ENCODE results near the gene ELMO1.

DNA sequence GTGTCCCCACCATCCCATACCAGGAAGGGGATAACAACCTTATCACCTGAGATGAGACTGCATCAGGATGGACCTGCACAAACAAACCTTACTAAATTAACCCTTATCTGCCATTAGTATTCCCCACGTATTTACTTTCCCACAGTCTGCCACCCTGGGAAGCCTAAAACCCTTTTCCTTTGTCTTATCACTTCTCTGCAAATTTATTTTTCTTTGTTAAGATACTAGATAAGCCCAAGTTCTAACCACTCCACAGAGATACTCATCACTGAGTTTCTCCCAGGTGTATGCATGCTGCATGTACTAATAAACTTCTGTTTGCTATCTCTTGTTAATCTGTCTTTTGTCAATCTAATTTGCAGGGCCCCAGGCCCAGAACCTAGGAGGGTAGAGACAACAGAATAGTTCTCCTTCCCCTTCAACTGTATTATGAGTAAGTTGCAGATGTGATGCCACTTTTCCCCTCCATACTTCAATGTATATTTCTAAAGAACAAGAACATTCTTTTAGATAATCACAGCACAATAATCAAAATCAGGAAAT, 66.0 kb downstream of the ELMO1 start:
- TF ChIP-seq ZNF660 (CRISPR knock-in tag; IDR thresholded peaks at IDR 0.05; ENCODE audit: borderline replicate concordance, low read depth), result no peak
- TF ChIP-seq SP5 (CRISPR knock-in tag; IDR thresholded peaks at IDR 0.05; ENCODE audit: borderline replicate concordance, low read depth), result no peak
- TF ChIP-seq, protein P1, sequence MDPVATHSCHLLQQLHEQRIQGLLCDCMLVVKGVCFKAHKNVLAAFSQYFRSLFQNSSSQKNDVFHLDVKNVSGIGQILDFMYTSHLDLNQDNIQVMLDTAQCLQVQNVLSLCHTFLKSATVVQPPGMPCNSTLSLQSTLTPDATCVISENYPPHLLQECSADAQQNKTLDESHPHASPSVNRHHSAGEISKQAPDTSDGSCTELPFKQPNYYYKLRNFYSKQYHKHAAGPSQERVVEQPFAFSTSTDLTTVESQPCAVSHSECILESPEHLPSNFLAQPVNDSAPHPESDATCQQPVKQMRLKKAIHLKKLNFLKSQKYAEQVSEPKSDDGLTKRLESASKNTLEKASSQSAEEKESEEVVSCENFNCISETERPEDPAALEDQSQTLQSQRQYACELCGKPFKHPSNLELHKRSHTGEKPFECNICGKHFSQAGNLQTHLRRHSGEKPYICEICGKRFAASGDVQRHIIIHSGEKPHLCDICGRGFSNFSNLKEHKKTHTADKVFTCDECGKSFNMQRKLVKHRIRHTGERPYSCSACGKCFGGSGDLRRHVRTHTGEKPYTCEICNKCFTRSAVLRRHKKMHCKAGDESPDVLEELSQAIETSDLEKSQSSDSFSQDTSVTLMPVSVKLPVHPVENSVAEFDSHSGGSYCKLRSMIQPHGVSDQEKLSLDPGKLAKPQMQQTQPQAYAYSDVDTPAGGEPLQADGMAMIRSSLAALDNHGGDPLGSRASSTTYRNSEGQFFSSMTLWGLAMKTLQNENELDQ (CRISPR knock-in tag; IDR thresholded peaks at IDR 0.05; ENCODE audit: borderline replicate concordance), result no peak
- TF ChIP-seq GTF2F1 (IDR thresholded peaks at IDR 0.05; ENCODE audit: low read length), result no peak
- TF ChIP-seq GLI4 (CRISPR knock-in tag; IDR thresholded peaks at IDR 0.05; ENCODE audit: borderline replicate concordance), result no peak
- TF ChIP-seq, protein P2, sequence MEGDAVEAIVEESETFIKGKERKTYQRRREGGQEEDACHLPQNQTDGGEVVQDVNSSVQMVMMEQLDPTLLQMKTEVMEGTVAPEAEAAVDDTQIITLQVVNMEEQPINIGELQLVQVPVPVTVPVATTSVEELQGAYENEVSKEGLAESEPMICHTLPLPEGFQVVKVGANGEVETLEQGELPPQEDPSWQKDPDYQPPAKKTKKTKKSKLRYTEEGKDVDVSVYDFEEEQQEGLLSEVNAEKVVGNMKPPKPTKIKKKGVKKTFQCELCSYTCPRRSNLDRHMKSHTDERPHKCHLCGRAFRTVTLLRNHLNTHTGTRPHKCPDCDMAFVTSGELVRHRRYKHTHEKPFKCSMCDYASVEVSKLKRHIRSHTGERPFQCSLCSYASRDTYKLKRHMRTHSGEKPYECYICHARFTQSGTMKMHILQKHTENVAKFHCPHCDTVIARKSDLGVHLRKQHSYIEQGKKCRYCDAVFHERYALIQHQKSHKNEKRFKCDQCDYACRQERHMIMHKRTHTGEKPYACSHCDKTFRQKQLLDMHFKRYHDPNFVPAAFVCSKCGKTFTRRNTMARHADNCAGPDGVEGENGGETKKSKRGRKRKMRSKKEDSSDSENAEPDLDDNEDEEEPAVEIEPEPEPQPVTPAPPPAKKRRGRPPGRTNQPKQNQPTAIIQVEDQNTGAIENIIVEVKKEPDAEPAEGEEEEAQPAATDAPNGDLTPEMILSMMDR (CRISPR knock-in tag; IDR thresholded peaks at IDR 0.05), result no peak
- TF ChIP-seq CAMTA2 (CRISPR knock-in tag; IDR thresholded peaks at IDR 0.05; ENCODE audit: borderline replicate concordance), result no peak

All from HepG2 (cell line).